NCI-H345 (cell line): ENCODE measurements around the gene ZCCHC7.

Experiments used
- DNase-seq: peaks from one replicate; lab custom pipeline; 2025; lab: John Stamatoyannopoulos, UW

The ZCCHC7 gene

DNA sequence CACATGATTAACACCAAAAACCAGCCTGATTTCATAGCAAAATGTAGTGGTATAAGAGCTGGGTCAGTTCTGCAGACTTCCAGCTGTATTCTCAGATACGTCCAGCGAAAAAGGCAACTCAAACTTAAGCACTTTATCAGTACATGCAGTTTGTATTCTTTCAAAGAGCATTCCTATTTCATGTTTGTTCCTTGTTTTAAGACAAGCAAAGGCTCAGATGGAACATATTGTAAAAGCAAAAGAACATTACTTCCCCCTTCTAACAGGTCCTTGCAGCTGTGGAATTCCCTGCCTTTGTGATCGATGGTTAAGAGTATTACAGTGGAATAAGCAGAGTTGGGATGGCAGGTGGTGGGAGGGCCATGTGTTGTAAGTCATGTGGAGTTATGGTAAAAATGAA is 215.8 kb downstream of the ZCCHC7 start:
- no peak for DNase-seq

- no peak for DNase-seq
Observed at GRCh38 chr9:37337301-37337890, 217.0 kb downstream of the ZCCHC7 start.

DNA sequence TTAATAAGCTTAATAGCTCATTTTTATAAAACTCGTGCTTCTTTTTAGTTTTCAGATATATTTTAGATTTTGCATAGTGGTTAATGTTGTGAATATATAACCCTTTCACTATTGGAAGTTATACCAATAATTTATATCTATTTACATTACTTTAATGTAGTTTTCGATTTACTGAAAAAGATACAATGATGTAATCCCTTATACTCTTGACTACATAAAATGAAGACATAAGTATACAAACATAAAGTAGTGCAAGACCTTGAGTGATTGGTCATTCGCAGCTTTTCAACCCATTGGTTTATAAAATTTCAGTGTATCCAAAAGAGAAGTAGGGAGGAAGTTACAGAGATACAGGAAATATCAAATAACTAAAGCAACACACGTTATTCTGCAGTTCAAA is 217.8 kb downstream of the ZCCHC7 start:
- no peak for DNase-seq

DNA sequence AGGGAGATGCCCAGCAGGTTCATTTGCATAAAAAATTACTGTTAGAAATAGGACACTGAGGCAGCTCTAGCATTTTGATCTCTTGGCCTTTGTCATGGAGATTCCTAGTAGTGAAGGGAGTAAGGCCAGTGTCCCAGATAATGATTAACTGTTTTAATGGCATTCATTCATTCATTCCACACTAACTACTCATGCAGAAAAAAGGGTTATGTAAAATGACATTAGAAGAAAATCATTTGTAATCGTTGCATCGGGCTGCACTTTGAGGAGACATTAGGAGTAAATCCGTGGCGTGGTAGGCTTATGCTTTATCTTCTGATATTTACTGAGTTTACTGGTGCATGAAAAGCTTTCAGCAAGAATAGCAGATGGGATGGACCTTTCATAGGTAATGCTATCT is 219.5 kb downstream of the ZCCHC7 start:
- DNase-seq, result peak; percentile 65

DNA sequence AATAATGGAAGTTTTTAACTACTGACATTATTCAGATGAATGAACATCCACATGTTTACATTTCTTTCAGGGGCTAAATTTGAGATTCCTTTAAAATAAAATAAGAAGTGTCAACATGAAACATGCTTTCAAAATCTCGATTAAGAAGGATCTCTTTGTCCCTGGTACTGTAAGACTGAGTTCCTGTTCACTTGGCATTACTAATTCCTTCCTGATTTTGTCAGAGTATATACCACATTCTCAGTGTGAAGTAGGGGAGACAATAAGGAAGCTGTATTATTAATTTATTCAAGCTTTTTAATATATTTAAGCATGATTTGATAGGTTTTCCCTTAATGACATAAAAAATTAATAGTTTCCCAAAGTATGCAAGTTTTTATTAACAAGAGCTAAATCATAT is 220.6 kb downstream of the ZCCHC7 start:
- no peak for DNase-seq

GRCh38 chr9:37341704-37342103 is 221.3 kb downstream of the ZCCHC7 start:
- no peak for DNase-seq

DNA sequence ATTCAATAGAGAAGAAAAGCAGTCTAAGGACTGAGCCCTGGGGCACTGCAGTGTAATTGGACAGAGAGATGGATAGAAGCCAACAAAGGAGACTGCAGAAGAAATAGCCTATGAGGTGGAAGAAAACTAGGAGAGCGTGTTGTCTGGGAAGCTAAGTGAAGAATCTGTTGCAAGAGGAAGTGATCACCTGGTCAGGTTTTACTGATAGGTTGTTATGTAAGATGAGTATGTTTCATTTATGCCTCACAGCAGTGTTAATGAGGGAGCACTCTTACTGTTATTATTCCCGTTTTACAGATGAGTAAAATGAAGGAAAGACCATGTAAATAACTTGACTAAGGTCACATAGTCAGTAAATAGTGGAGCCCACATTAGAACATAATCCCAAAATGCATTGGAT is 222.1 kb downstream of the ZCCHC7 start:
- no peak for DNase-seq

GRCh38 chr9:37342895-37343294 is 222.5 kb downstream of the ZCCHC7 start:
- no peak for DNase-seq

DNA sequence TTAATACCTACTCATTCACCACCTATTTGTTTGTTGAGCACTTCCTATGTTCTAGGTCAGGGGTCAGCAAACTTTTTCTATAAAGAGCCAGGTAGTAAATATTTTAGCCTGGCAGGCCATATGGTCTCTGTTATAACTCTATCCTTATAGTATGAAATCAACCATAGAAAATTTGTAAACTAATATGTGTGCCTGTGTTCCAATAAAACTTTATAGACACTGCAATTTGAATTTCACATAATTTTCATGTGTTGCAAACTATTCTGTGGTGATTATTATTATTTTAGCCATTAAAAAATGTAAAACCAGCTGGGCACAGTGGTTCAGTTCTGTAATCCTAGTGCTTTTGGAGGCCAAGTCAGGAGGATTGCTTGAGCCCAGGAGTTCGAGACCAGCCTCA is 223.3 kb downstream of the ZCCHC7 start:
- DNase-seq, result no peak

- DNase-seq, result no peak
Observed at GRCh38 chr9:37345038-37345437, 224.7 kb downstream of the ZCCHC7 start.

- peak; percentile 5 for DNase-seq
Observed at GRCh38 chr9:37348917-37349316, 228.5 kb downstream of the ZCCHC7 start.

- DNase-seq, result no peak
Observed at GRCh38 chr9:37350486-37351190, 230.3 kb downstream of the ZCCHC7 start.

GRCh38 chr9:37353791-37354190 is 233.4 kb downstream of the ZCCHC7 start:
- DNase-seq, result no peak

DNA sequence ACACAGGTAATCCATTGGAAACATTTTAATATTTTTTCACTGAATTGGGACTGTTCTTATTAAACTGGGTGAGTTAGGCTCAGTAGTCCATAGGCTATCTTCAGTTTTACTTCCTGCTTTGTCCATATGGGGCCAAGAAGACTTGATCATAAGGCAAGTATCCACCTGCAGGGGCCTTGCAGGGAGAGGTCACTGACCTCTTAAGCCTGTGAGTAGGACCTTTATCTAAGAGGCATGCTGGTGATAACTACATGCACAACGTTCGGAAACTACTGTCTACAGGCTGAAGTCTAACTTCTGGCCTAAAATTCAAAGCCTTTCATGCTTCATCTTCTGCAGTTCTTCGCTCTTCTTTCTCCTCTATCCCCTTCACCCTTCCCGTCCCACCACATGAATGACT is 242.1 kb downstream of the ZCCHC7 start:
- no peak for DNase-seq

GRCh38 chr9:37363124-37363523 is 242.8 kb downstream of the ZCCHC7 start:
- no peak for DNase-seq

GRCh38 chr9:37364136-37364535 is 243.8 kb downstream of the ZCCHC7 start:
- no peak for DNase-seq

DNA sequence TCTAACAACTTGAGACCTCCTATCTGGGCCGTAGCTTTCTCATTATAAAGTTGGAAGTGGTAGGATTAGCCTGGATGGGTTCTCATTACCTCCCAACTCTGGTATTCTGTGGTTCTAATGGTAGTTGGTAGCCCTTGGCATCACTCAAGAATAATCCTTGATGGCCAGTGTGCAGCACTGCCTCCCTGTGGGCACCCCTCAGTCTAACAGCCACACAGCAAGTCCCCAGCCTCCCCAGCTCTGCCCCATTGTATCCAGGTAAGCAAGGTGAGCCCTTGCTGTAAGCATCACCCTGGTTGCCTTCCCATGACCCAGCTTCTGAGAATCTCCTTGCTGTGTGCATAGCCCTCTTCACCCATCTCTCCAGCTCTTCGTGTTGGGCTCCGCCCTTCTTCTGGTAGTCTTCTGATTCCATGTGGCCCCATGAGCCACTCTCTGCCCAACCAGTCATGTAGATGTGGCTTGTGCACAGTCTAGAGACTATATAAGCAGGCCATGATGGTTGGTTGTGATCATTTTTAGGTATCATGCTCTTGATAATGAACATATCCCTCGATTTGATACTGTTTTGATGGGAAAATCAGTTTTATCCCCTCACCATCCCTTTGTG is 244.5 kb downstream of the ZCCHC7 start:
- no peak for DNase-seq

GRCh38 chr9:37369671-37370070 is 249.3 kb downstream of the ZCCHC7 start:
- DNase-seq, result no peak

- DNase-seq, result no peak
Observed at GRCh38 chr9:37370282-37370681, 249.9 kb downstream of the ZCCHC7 start.

- DNase-seq, result no peak
Observed at GRCh38 chr9:37370968-37371563, 250.7 kb downstream of the ZCCHC7 start.

DNA sequence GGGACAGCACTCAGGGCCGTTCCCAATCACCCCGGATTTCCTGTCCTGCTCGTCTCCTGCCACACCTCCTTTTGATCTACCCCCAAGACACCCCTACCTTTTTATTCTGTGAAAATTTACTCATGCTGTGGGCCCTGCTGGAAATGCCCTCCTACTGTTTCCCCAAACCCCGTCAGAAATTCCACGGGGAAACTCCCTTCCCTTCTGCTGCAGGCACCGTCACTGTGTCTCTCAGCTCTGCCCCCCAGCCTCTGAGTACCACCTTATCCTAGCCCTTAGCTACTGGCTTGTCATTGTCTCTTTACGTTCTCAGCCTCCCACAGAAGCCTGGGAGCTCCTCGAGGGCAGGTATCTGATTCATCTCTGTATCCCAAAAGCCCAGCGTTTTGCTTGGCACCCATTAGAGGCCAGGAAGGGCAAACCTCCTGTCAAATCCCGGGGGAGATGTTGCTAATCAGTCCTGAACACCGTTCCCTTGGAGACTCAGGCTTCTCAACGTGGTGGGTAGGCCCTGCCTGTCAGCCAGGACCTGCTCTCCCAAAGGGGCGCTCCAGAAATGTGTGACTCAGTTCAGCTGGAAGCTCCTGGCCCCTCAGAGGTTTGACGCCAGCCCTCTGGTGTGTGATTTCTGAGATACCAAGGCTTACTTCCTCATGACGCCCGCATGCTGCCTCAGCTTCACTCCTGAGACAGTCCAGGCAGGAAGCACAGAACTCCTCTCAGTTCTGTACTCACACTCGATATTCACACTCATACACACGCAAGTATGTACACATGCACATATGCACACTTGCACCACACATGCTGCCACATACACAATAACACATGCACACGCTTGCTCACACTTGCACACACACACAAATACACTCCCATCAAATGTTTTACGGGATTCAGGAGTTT is 251.4 kb downstream of the ZCCHC7 start:
- DNase-seq, result no peak

DNA sequence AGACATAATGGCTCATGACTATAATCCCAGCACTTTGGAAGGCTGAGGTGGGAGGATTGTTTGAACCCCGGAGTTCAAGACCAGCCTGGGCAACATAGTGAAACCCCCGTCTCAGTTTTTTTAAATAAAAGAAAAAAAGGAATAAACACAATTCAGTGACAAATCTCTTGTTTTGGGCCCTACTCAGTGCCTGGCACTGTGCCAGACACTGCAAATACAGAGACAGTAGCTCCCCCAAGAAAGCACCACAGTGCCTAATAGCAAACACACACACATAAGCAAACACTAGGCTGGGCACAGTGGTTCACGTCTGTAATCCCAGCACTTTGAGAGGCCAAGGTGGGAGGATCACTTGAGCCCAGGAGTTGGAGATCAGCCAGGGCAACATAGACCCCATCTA is 252.5 kb downstream of the ZCCHC7 start:
- DNase-seq, result no peak
